Stimulated activated naive CD8-positive, alpha-beta T cell treated with anti-CD3 and anti-CD28 coated beads, Interleukin-15, Interleukin-2, amounts not matched to agents 100 ng/mL and 50 ng/mL, for 24 hours (primary cell): ENCODE measurements around the gene GNA12.

Experiments used
- H3K27ac Mint-ChIP-seq: one replicate; pipeline ENCODE4 v1.8.0; 2021; ENCODE audit warnings: mild to moderate bottlenecking, mixed read lengths
- H3K27me3 Mint-ChIP-seq: one replicate; pipeline ENCODE4 v1.8.0; 2021; ENCODE audit warnings: mixed read lengths
- H3K36me3 Mint-ChIP-seq: one replicate; pipeline ENCODE4 v1.8.0; 2021; ENCODE audit warnings: low read depth, mixed read lengths
- H3K4me1 Mint-ChIP-seq: one replicate; pipeline ENCODE4 v1.8.0; 2021; ENCODE audit warnings: low read depth, mixed read lengths
- H3K4me3 Mint-ChIP-seq: one replicate; pipeline ENCODE4 v1.8.0; 2021; ENCODE audit warnings: mild to moderate bottlenecking, mixed read lengths
- H3K9me3 Mint-ChIP-seq: one replicate; pipeline ENCODE4 v1.8.0; 2021; ENCODE audit warnings: mixed read lengths

The GNA12 gene

DNA sequence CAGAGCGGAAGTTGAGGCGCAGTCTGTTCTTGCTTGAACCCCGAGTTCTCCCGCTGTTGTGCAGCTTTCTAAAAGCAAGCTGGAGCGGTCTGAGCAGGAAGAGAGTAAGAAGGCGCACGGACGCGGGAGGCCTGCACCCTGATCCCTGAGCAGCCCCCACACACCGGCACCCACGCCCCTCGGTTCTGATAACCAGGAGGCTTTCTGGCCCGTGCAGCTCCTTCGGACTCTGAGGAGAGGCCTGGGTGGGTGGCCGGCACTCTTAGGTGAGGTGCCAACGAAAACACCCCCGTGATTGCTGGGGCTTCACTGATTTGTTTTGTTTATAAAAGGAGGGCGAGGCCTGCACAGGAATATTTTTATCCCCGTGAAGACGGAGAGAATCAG is 127.2 kb downstream of the GNA12 start:
- H3K27me3 Mint-ChIP-seq = peaks cover 23% of the 10 kb centered on the region
- peaks cover 68% of the 10 kb centered on the region for H3K4me1 Mint-ChIP-seq
- peak overlapping the region; percentile 58 for H3K27ac Mint-ChIP-seq
- no peak overlapping the region for H3K4me3 Mint-ChIP-seq
- peaks cover 17% of the 10 kb centered on the region for H3K36me3 Mint-ChIP-seq
- no peaks in the 10 kb centered on the region for H3K9me3 Mint-ChIP-seq

DNA sequence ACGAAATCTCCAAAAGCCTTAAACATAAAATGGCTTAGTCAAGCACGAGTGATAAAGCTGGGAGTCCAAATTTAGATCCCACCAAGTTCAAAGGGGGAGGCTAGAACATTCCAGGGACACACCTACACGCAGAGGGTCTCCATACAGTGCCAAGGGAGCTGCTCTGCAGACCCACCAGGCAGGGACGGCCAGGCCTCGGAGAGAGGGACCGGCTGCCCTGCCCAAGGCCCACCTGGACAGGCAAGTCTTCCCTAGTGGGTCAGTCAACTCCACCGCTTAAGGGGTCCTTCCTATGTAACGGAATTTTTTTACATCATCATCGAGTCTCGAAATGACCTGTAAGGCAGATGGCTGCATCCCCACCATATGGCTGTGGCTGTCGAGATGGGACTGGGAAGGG is 127.6 kb downstream of the GNA12 start:
- peaks cover 68% of the 10 kb centered on the region for H3K4me1 Mint-ChIP-seq
- H3K27me3 Mint-ChIP-seq = peaks cover 23% of the 10 kb centered on the region
- H3K27ac Mint-ChIP-seq = peak overlapping the region; percentile 58
- no peaks in the 10 kb centered on the region for H3K9me3 Mint-ChIP-seq
- peak overlapping the region; percentile 10 for H3K4me3 Mint-ChIP-seq
- peaks cover 17% of the 10 kb centered on the region for H3K36me3 Mint-ChIP-seq

DNA sequence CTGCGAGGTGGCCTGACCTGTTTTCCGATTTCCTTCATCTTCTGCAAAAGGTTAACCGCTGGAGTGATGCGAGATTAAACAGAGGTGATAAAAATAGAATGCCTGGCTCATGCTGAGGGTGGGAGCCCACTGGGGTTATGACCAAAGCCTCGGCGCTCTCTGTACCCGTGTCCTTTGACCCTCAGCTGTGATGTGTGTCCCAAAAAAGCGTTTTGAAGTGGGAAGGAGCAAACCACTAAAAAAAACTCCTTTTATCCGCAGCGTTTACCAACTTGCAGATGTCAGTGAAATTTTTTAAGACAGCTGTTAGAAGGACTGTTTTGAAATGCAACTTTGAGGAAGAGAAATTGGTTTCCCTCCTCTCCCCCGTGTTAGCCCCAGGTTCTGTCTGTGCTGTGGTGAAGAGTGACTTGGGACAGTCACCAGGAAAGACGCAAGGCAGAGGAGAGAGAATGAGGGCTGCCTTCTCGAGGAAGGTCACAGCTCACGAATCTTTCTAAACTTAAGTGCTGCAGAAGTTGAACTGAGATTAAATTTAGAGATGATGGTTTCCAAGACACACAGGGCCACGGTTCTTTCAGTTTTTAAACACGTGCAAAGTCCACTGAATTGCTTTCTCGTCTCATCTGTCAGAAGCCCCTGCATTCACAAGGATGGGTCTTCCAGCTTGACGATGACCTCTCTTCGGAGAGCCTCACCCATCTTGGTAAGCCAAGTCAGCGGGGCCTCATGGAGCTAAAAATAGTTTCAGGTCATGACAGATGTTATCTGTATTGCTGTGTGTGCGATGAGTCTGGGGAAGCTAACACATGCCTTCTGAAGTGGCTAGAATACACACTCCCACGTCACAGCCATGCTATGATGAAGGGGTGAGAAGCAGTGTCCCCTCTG is 128.5 kb downstream of the GNA12 start:
- no peaks in the 10 kb centered on the region for H3K9me3 Mint-ChIP-seq
- H3K27me3 Mint-ChIP-seq = peaks cover 29% of the 10 kb centered on the region
- H3K27ac Mint-ChIP-seq = peak overlapping the region; percentile 75
- H3K36me3 Mint-ChIP-seq = peaks cover 13% of the 10 kb centered on the region
- peaks cover 70% of the 10 kb centered on the region for H3K4me1 Mint-ChIP-seq
- peak overlapping the region; percentile 53 for H3K4me3 Mint-ChIP-seq

DNA sequence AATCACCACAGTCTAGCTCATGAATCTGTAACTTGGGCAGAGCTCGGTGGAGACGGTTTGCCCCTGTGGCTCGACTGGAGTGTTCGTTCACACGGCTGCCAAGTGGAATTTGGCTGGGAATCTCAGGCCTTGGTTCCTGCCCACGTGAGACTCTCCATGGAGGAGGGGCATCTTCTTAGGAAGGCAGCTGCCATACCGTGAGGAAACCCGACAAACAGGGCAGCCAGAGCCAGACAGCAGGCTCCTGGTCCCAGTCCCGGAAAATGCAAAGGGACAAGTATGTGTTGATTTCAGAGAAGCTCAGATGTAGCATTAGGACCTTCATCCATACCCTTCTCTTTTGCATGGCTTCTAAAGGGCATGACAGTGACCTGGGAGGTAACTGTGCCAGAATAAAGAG is 129.5 kb downstream of the GNA12 start:
- Mint-ChIP-seq H3K4me1 (peaks cover 72% of the 10 kb centered on the region), H3K4me3 (peak overlapping the region; percentile 53), H3K27me3 (peaks cover 29% of the 10 kb centered on the region), H3K36me3 (peaks cover 13% of the 10 kb centered on the region), H3K27ac (peak overlapping the region; percentile 75), H3K9me3 (no peaks in the 10 kb centered on the region)

DNA sequence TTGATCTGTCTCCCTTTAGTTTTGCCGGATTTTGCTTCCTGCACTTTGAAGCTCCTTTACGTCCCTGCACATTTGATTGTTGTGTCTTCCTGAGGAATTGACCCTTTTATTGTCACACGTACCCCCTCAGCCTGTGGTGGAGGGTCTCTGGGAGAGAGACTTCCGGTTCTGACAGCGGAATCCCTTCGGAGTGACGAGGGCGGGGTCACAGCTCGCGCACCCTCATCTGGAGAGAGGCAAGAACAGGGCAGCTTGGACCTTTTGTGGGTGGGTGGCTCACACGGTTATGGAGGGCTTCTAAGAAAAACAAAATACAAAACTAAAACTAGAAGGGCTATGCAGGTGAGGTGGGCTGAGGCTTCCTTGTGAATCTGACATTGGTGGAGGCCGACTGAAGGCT is 130.1 kb downstream of the GNA12 start:
- H3K4me3 Mint-ChIP-seq = no peak overlapping the region
- H3K27me3 Mint-ChIP-seq = peaks cover 29% of the 10 kb centered on the region
- H3K4me1 Mint-ChIP-seq = peaks cover 69% of the 10 kb centered on the region
- no peaks in the 10 kb centered on the region for H3K9me3 Mint-ChIP-seq
- H3K36me3 Mint-ChIP-seq = peaks cover 13% of the 10 kb centered on the region
- no peak overlapping the region for H3K27ac Mint-ChIP-seq

DNA sequence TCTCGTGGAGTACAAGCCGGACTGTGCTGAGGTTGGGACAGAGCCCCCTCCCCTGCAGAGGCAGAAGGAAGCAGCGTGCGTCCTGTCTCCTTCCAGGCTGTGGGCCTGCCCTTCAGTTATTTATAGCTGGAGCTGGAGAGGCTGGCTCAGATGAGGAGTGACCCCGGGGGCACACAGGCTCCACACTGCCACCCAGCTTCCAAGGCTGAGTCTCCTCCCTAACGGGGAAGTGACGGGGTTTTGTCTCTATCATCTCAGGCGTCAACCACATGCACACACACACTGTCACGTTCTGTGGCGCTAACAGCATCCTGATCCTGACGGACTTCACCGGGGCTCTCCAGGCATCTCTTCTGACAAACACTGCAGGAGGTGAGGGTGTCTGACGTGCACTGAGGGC is 130.7 kb downstream of the GNA12 start:
- Mint-ChIP-seq H3K27ac (no peak overlapping the region), H3K9me3 (no peaks in the 10 kb centered on the region), H3K4me3 (no peak overlapping the region), H3K27me3 (peaks cover 29% of the 10 kb centered on the region), H3K4me1 (peaks cover 63% of the 10 kb centered on the region), H3K36me3 (peaks cover 13% of the 10 kb centered on the region)

DNA sequence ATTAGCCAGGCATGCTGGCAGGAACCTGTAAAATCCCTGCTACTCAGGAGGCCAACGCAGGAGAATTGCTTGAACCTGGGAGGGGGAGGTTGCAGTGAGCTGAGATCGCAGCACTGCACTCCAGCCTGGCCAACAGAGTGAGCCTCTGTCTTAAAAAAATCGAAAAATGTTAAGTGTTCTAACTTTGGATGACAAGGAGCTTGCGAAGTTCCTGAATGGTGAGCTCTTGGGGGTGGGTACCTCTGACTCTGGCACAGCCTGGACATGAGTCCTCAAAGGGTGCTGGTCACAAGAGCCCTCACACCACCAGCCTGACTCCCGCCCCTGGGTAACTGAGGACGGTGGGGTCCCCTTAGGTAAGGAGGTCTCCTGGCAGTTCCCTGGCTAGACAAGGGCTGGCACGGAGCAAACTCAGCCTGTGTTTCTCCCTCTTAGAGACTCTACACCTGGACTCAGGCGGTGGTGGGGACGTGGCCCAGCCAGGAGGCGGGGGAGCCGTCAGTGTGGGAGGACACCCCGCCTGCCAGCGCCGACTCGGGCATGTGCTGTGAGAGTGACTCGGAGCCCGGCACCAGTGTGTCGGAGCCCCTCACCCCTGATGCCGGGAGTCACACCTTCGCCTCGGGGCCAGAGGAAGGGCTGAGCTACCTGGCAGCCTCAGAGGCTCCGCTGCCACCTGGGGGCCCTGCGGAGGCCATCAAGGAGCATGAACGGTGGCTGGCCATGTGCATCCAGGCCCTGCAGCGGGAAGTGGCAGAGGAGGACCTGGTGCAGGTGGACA is 132.0 kb downstream of the GNA12 start:
- no peaks in the 10 kb centered on the region for H3K9me3 Mint-ChIP-seq
- no peak overlapping the region for H3K4me3 Mint-ChIP-seq
- H3K27me3 Mint-ChIP-seq = peaks cover 29% of the 10 kb centered on the region
- peaks cover 50% of the 10 kb centered on the region for H3K4me1 Mint-ChIP-seq
- peaks cover 10% of the 10 kb centered on the region for H3K36me3 Mint-ChIP-seq
- H3K27ac Mint-ChIP-seq = no peak overlapping the region

DNA sequence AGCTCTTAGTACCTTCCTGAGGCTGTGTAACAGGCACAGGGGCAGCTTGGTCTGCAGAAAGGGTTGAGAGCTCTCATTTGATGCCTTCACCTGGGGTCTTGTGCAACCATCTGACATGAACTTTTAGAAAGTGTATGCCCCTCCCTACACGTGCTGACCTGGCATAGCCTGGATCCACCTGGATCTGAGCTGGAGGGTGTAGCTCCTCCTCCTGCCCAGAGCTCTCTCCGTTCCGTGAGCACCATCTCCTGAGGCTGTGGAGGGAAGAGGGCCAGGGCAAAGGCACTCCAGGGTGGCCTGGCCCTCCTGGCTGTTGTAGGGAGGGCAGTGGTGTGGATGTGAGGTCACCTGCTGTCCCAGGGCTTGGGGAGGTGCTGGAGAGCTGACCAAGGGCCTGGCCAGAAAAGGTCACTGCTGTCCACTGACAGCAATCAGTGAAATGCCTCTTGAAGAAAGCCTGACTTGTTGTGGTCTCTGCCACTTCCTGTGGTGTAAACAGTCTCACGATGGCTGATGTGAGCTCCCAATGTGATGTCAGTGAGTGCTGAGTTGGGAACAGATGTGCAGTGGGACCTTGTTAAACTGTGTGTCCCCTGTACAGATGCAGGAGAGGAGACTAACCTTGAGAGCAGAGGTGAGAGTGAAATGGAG is 133.1 kb downstream of the GNA12 start:
- peak overlapping the region; percentile 21 for H3K4me3 Mint-ChIP-seq
- H3K27me3 Mint-ChIP-seq = peaks cover 26% of the 10 kb centered on the region
- H3K36me3 Mint-ChIP-seq = peaks cover 10% of the 10 kb centered on the region
- no peak overlapping the region for H3K27ac Mint-ChIP-seq
- H3K4me1 Mint-ChIP-seq = peaks cover 39% of the 10 kb centered on the region
- no peaks in the 10 kb centered on the region for H3K9me3 Mint-ChIP-seq

DNA sequence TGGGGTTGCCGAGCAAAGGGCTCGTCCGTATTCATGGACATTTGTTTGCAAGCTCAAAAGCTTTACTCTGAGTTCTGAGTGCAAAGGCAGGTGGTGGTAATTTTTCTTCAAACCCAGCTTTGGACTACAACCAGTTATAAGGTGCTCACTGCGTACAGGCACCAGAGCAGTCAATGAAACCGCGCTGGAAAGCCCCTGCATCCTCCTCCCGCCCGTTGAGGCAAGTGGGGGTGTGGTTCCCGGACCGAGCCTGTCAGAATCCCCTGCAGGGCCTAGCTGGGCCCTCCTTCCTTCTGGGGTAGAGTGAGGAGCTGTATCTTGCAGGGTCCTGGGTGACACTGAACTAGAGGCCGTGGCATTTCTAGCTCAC is 133.8 kb downstream of the GNA12 start:
- peaks cover 32% of the 10 kb centered on the region for H3K4me1 Mint-ChIP-seq
- H3K9me3 Mint-ChIP-seq = no peaks in the 10 kb centered on the region
- H3K27ac Mint-ChIP-seq = no peak overlapping the region
- H3K4me3 Mint-ChIP-seq = peak overlapping the region; percentile 21
- H3K36me3 Mint-ChIP-seq = peaks cover 8% of the 10 kb centered on the region
- peaks cover 24% of the 10 kb centered on the region for H3K27me3 Mint-ChIP-seq

DNA sequence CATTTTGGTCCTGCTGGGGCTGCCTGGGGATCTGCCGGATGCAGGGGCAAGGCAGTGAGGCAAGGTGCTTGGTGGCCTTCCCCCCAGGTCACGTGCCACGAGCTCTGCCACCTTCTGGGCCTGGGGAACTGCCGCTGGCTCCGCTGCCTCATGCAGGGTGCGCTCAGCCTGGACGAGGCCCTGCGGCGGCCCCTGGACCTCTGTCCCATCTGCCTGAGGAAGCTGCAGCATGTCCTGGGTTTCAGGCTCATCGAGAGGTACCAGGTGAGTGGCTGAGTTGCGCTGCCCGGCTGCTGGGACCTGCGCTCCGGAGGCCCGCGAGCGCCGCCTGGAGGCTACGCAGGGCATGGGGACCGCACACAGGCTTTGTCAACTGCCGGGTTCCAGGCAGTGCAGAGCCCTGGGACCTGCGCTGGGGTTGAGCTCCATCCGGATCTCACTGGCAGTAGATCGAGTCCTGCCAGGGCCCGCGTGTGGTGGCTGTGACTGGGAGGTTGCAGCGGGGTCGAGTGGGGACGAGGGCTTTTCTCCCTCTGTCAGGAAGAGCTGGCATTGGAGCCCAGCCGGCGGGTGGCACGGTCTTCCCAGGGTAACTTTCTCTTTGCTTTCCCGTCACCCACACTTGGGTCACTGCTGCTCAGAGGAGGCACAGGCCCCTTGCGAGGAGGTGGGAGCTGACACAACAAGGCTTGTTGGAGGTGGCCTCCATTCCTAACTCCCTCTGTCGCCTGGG is 134.4 kb downstream of the GNA12 start:
- peak overlapping the region; percentile 21 for H3K4me3 Mint-ChIP-seq
- H3K4me1 Mint-ChIP-seq = peaks cover 26% of the 10 kb centered on the region
- no peak overlapping the region for H3K27ac Mint-ChIP-seq
- H3K9me3 Mint-ChIP-seq = no peaks in the 10 kb centered on the region
- H3K27me3 Mint-ChIP-seq = peaks cover 19% of the 10 kb centered on the region
- peaks cover 3% of the 10 kb centered on the region for H3K36me3 Mint-ChIP-seq

DNA sequence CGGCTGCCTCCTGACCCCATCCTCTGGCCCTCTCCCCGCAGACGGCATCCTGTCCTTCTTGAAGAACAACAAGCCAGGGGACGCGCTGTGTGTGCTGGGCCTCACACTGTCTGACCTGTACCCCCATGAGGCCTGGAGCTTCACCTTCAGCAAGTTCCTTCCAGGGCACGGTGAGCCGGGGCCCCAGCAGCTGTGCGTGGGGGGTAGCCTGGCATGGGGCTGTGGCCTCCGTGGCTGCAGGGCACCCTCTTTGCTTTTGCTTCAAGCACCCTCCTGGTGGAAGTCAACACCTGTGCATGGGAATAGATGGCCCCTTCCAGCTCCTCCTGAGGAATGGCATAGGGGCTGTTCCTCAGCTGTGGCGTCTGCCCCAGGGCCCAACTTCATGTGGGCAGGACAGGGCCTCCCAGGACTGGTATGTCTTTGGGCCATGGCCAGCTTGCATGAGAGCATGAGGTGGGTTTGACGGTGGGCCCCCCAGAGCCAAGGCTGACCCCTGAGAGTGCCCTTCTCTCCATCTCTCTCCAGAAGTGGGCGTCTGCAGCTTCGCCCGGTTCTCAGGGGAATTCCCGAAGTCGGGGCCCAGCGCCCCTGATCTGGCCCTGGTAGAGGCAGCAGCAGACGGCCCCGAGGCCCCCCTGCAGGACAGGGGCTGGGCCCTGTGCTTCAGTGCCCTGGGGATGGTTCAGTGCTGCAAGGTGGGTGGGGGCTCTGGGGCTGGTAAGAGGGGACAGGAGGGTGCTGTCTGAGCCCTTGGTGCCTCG is 135.4 kb downstream of the GNA12 start:
- Mint-ChIP-seq H3K4me3 (no peak overlapping the region), H3K36me3 (no peaks in the 10 kb centered on the region), H3K9me3 (no peaks in the 10 kb centered on the region), H3K27ac (no peak overlapping the region), H3K27me3 (peaks cover 9% of the 10 kb centered on the region), H3K4me1 (peaks cover 20% of the 10 kb centered on the region)

DNA sequence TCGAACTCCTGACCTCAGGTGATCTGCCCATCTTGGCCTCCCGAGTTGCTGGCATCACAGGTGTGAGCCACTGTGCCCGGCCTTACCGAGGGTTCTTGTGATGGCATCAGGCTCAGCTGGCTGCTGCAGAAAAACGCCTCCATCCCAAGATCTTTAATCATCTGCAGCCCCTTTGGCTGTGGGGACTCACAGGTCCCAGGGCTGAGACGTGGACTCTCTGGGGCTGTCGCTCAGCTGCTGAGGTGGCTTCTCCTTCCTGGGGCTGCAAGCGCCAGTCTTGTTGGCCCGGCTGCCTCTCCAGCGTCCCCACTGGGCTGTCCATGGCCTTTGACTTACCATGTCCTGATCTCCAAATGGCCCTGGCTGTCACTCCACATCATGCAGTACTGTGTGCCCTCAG is 136.1 kb downstream of the GNA12 start:
- Mint-ChIP-seq H3K36me3 (no peaks in the 10 kb centered on the region), H3K27me3 (peaks cover 10% of the 10 kb centered on the region), H3K4me1 (peaks cover 20% of the 10 kb centered on the region), H3K9me3 (no peaks in the 10 kb centered on the region), H3K27ac (no peak overlapping the region), H3K4me3 (no peak overlapping the region)

DNA sequence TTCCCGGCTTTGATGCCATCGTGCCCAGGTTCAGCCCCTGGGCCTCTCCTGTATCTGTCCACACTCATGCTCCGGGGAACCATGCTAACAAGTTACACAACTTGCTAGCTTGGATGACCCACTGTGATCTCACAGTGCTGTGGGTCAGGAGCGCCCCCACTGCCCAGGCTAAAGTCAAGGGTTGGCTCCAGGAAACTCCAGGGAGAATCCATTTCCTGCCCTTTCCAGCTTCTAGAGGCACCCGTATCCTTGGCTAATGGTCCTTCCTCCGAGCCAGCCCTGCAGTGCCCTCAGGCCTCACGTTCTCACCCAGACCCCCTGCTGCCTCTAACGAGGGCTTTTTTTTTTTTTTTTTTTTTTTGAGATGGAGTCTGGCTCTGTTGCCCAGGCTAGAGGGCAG is 136.6 kb downstream of the GNA12 start:
- peaks cover 20% of the 10 kb centered on the region for H3K4me1 Mint-ChIP-seq
- no peak overlapping the region for H3K4me3 Mint-ChIP-seq
- H3K27ac Mint-ChIP-seq = no peak overlapping the region
- no peaks in the 10 kb centered on the region for H3K36me3 Mint-ChIP-seq
- no peaks in the 10 kb centered on the region for H3K9me3 Mint-ChIP-seq
- peaks cover 11% of the 10 kb centered on the region for H3K27me3 Mint-ChIP-seq

DNA sequence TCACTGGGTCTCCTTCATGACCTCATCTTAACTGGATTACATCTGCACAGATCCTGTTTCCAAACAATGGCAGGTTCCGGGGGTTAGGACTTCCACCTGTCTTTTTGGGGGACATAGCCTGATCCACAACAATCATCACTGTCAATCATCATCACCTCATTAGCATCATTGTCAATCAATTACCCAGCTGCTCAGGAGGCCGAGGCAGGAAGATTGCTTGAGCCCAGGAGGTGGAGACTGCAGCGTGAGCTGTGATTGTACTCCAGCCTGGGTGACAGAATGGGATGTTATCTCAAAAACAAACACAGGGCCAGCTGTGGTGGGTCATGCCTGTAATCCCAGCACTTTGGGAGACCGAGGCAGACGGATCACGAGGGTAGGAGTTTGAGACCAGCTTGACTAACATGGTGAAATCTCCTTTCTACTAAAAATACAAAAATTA is 137.4 kb downstream of the GNA12 start:
- Mint-ChIP-seq H3K36me3 (no peaks in the 10 kb centered on the region), H3K4me3 (no peak overlapping the region), H3K27me3 (peaks cover 15% of the 10 kb centered on the region), H3K27ac (no peak overlapping the region), H3K9me3 (no peaks in the 10 kb centered on the region), H3K4me1 (peaks cover 20% of the 10 kb centered on the region)
